GM10847 (cell line): ENCODE results near the gene CCT7.
A peak's percentile ranks its signal among the peaks of the same experiment; 100 is the strongest.

Source experiments
- POLR2A ChIP-seq: IDR thresholded peaks from 2 replicates; pipeline ENCODE4 v1.6.1; 2011; ENCODE audit not compliant: insufficient read length; ENCODE audit errors: extremely low read depth

The CCT7 gene

DNA sequence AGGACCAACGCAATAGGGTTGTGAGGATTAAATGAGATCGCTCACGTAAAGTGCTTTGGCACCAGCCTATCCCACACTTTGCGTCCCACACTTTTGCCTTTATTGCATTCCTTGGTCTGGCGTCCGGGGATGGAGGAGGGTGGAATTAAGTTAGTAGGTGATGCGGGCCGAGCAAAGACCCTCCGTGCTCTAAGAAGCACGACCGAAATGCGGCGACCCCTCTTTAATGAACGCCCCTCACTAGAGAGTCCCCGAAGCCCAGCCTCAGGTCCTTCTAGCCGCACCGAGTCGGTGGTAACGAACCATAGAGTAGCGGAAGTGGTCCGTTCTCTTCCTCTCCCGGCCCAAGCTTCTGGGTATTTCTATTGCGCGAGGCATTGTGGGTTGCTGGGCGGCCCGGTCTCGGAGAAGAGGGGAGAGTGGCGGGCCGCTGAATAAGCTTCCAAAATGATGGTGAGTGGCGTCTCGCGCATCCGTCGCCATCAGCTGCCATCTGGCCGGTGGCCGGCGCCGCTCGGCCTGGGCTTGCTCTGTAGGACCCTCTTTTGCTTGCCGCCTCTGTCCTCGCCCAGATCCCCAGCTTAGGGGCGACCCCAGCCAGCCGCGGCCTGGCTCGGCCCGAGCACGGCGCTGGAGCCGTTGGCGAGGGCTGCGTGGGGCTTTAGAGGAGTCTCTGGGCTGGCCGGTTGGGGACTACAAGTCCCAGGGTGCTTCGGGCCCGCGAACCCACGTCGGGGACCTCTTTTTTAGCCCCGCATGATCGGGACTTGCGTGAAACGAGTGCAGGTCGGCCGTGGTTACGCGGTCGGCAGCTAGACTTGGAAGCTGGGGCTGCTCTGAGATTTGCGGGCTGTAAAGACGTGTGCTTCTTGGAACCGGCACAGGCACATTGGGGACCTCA is at the start of gene CCT7:
Gene CCT7, plus strand, starts transcription at position 377 of the 901 bp plus-strand sequence. Its CDS starts 71 bp downstream, at position 448.
- TF ChIP-seq POLR2A: peak; percentile 93

DNA sequence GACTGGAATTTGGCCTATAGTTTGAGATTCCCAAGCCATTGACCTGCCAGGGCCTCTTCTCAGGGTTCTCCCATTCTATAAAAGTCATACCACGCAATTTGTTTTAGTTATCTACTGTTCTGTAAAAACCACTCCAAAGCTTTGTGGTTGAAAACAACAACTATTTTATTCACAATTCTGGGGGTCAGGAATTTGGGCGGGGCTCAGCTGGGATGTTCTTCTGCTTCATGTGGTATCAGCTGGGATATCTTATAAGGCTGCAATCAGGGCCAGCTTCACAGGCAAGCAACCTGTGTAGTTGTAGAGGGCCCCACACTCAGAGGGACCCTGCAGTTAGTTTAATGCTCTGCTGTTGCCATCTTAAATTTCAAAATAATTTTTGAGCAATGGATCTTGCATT is 48.1 kb upstream of the CCT7 start:
- TF ChIP-seq POLR2A: no peak

GRCh38 chr2:73187549-73187948 is 46.6 kb upstream of the CCT7 start:
- no peak for TF ChIP-seq POLR2A

GRCh38 chr2:73197579-73197978 is 36.5 kb upstream of the CCT7 start:
- TF ChIP-seq POLR2A: no peak

DNA sequence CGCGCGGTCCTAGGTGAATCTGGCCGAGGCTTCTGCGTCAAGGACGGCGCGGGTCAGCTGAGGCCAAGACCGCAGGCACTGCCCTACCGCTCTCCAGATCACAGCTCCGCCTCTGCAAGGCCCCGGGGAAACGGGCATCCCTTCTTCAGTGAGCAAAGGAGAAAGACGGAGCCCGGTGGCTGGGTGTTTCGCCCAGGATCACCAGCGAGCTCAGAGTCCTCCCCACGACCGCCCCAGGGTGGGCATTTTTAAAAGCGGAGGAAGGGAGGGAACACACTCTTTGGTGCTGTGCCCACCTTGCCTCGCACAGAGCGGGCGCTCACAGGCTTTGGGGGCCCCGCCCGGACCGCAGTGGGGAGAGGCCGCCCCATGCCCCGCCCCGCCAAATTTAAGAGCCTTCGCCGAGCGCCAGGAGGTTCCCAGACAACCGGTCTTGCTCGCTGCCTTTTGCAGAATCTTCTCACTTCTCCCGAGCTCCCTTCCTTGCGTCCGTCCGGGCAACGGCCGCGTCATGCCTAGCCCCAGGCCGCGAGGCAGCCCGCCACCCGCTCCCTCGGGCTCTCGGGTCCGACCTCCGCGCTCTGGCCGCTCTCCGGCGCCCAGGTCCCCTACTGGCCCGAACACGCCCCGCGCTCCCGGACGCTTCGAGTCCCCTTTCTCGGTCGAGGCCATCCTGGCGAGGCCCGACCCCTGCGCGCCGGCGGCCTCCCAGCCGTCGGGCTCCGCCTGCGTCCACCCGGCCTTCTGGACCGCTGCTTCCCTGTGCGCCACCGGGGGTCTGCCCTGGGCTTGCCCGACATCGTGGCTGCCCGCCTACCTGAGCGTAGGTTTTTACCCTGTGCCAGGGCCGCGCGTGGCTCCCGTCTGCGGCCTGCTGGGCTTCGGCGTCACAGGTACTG is 31.7 kb upstream of the CCT7 start, which contains the start of gene NOTO:
Gene NOTO, plus strand, starts transcription at position 419 of the 899 bp plus-strand sequence. Its CDS starts 93 bp downstream, at position 512.
- no peak for TF ChIP-seq POLR2A

GRCh38 chr2:73203055-73203681 is 30.9 kb upstream of the CCT7 start:
- TF ChIP-seq POLR2A: no peak

DNA sequence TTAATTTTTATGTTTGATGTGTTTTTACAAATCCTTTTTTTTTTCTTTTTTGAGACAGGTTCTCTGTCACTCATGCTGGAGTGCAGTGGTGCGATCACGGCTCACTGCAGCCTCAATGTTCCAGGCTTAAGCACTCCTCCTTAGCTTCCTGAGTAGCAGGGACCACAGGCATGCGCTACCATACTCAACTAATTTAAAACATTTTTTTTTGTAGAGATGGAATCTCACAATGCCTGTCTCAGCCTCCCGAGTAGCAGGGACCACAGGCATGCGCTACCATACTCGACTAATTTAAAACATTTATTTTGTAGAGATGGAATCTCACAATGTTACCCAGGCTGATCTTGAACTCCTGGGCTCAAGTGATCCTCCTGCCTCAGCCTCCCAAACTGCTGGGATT is 28.5 kb upstream of the CCT7 start:
- TF ChIP-seq POLR2A: no peak

GRCh38 chr2:73208258-73208657 is 25.9 kb upstream of the CCT7 start:
- no peak for TF ChIP-seq POLR2A

DNA sequence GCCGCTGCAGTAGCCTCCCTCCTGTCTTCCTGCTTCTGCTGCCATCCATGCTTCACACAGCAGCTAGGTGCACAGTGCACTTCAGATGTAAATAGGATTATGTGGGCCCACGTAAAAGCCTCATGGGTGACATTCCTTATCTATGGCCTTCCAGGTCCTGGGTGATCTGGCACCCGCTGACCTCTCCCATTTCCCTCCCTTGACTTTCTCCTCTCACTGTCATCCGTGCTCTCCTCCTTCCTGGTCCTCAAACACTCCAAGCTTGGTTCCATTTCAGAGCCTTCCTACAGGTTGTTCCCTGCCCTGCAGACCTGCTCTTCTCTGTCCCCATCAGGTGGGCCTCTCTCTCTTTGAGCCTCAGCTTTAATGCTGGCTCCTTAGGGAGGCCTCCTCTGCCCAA is 24.1 kb upstream of the CCT7 start:
- TF ChIP-seq POLR2A: no peak

- no peak for TF ChIP-seq POLR2A
Observed at GRCh38 chr2:73210696-73211095, 23.4 kb upstream of the CCT7 start.

- TF ChIP-seq POLR2A: no peak
Observed at GRCh38 chr2:73212098-73212447, 22.0 kb upstream of the CCT7 start.

GRCh38 chr2:73212448-73213176 is 21.5 kb upstream of the CCT7 start:
- no peak for TF ChIP-seq POLR2A

DNA sequence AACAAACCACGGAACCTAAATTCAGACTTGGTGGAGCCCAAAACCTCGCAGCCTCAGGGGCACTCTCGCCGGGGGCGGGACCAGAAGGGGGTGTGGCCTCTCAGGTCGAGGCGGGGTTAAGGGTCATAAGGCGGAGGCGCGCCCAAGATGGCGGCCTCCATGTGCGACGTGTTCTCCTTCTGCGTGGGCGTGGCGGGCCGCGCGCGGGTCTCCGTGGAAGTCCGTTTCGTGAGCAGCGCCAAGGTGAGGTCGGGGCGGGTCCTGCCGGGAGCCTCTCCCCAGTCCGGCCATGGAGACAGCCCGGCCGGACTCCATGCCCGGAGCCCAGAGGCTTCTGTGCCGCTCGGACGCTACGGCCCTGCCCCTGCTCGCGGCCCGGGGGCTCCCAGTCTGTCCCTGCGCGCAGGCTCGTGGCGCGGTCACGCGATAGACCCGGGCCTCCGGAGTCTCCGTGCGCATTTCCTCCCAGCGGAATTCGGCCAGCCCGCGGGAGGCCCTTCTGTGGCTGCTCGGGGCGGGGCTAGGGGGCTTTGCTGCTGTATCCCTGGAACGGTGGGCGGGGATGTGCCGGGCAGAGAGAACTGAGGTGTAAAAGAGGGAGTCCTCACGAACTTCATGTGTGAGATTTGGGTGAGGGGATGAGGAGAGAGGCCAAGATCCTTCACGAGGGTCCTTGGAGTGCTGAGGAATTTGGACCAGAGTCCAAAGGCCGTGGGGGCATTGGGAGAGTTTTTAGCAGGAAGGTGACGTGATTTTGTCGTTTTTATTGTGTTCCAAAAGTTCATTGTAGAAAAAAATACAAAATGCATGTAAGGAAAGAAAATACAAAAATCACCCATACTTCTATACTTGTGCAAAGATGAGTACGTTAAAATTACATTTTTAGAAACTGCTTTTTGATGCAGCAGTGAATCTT is 19.7 kb upstream of the CCT7 start, which contains the start of gene SMYD5:
Gene SMYD5, plus strand, starts transcription at position 126 of the 916 bp plus-strand sequence. Its CDS starts 22 bp downstream, at position 148.
- peak; percentile 45 for TF ChIP-seq POLR2A
